ENCODE data around the gene TSHR. TPM values are rescaled to one million over a fixed set of nuclear protein-coding genes. Genes with fewer than 3 reads are reported as not detected.

TSHR gene
- total RNA-seq, 4 donors from 2014 or later = 0.99 to 1.8 (median 1.1) TPM; not detected in 1

- WGBS, 2 donors = 85 to 92% methylated on average over 2 of the region's 2 CpGs
- intact Hi-C loops (cut with DNase I; ENCODE audit: low total_unique reads) = loop anchor here (10.0 kb wide), 1 partner anchor 185 kb away; no protein-coding TSS in a partner anchor
Observed at GRCh38 chr14:81179631-81180030, 224.2 kb downstream of the TSHR start.

GRCh38 chr14:81187832-81188522, 232.6 kb downstream of the TSHR start:
- 96 to 98% methylated on average over 5 of the region's 5 CpGs for whole genome bisulfite sequencing, 2 donors
- TF ChIP-seq POLR2A (IDR thresholded peaks at IDR 0.05) (no peak), CTCF (IDR thresholded peaks at IDR 0.05) (no peak)

More at GRCh38 chr14:81179631-81180030, 224.2 kb downstream of the TSHR start:
- no peak for DNase-seq (ENCODE audit: low spot score in 2 of 2)
- TF ChIP-seq CTCF (IDR thresholded peaks at IDR 0.05) = no peak
- TF ChIP-seq POLR2A (IDR thresholded peaks at IDR 0.05) = no peak
- no peak overlapping the region for H3K4me3 ChIP-seq (ENCODE audit: low read depth, poor library complexity, severe bottlenecking)

GRCh38 chr14:81192594-81192993, 237.2 kb downstream of the TSHR start:
- no peak for TF ChIP-seq CTCF (IDR thresholded peaks at IDR 0.05)
- TF ChIP-seq POLR2A (IDR thresholded peaks at IDR 0.05) = no peak
- DNase-seq (ENCODE audit: low spot score in 2 of 2) = no peak
- H3K4me3 ChIP-seq (ENCODE audit: low read depth, poor library complexity, severe bottlenecking) = no peak overlapping the region
- 90 to 91% methylated on average over 2 of the region's 2 CpGs for WGBS, 2 donors
- intact Hi-C loops (cut with DNase I; ENCODE audit: low total_unique reads) = no loop called here

More at GRCh38 chr14:81187832-81188522, 232.6 kb downstream of the TSHR start:
- DNase-seq (ENCODE audit: low spot score in 2 of 2) = no peak
- intact Hi-C loops (cut with DNase I; ENCODE audit: low total_unique reads) = no loop called here
- no peak overlapping the region for H3K4me3 ChIP-seq (ENCODE audit: low read depth, poor library complexity, severe bottlenecking)

GRCh38 chr14:81193924-81194633, 238.7 kb downstream of the TSHR start:
- no peak for TF ChIP-seq POLR2A (IDR thresholded peaks at IDR 0.05)
- TF ChIP-seq CTCF (IDR thresholded peaks at IDR 0.05) = no peak
- 91 to 95% methylated on average over 3 of the region's 3 CpGs for WGBS, 2 donors
- intact Hi-C loops (cut with DNase I; ENCODE audit: low total_unique reads) = no loop called here
- H3K4me3 ChIP-seq (ENCODE audit: low read depth, poor library complexity, severe bottlenecking) = no peak overlapping the region
- no peak for DNase-seq (ENCODE audit: low spot score in 2 of 2)

Other genes starting within 250 kb of the TSHR start
- gene CEP128, start 13.9 kb upstream of the TSHR start, total RNA-seq = 10 to 100 TPM in 1 of 4 donors, 1 to 10 TPM in 3; 5.9 to 10.5 (median 9.0) TPM